Liver (tissue), 9 donors: ENCODE measurements around the gene SH3TC2. TPM values are rescaled to one million over a fixed set of nuclear protein-coding genes. Genes with fewer than 3 reads are reported as not detected.

Source experiments
- DNase-seq: peaks from one replicate; pipeline ENCODE4 v3.0.0-alpha.2; 2017; ENCODE audit warnings: low spot score
- H3K27ac ChIP-seq, 2 donors: one replicate each; pipeline ENCODE4 v1.7.0; 2013; ENCODE audit warnings: inconsistent platforms in 2 of 2, low read length in 2 of 2, control low read depth in 1 of 2, low read depth in 1 of 2, mild to moderate bottlenecking in 1 of 2
- H3K27me3 ChIP-seq, 4 donors: one replicate each; pipeline versions ENCODE4 v1.6.1 to v1.7.0; 2013; ENCODE audit warnings: low read length in 3 of 4, inconsistent platforms in 1 of 4, mild to moderate bottlenecking in 1 of 4, moderate library complexity in 1 of 4; ENCODE audit not compliant: control insufficient read depth in 4 of 4, insufficient read depth in 4 of 4
- H3K36me3 ChIP-seq, 4 donors: one replicate each; pipeline versions ENCODE4 v1.6.1 to v1.7.0; 2013; ENCODE audit warnings: low read length in 3 of 4, mild to moderate bottlenecking in 3 of 4, low read depth in 1 of 4, moderate library complexity in 1 of 4; ENCODE audit not compliant: control insufficient read depth in 4 of 4, insufficient read depth in 3 of 4
- H3K4me1 ChIP-seq, 4 donors: one replicate each; pipeline versions ENCODE4 v1.6.1 to v1.7.0; 2013; ENCODE audit warnings: low read length in 3 of 4, mild to moderate bottlenecking in 3 of 4, moderate library complexity in 1 of 4; ENCODE audit not compliant: control insufficient read depth in 4 of 4, insufficient read depth in 4 of 4
- H3K4me3 ChIP-seq, 3 donors: one replicate each; pipeline versions ENCODE4 v1.6.1 to v1.7.0; 2013; ENCODE audit warnings: low read length in 3 of 3, control low read depth in 1 of 3, low read depth in 1 of 3, mild to moderate bottlenecking in 1 of 3
- H3K9ac ChIP-seq, 2 donors: one replicate each; pipeline ENCODE4 v1.7.0; 2013; ENCODE audit warnings: low read length in 2 of 2, mild to moderate bottlenecking in 2 of 2, moderate library complexity in 2 of 2, control low read depth in 1 of 2, low read depth in 1 of 2
- H3K9me3 ChIP-seq, 4 donors: one replicate each; pipeline versions ENCODE4 v1.6.1 to v1.7.0; 2013; ENCODE audit warnings: low read length in 3 of 4; ENCODE audit not compliant: control insufficient read depth in 4 of 4
- CTCF ChIP-seq: fragments of 150-350 bp; IDR thresholded peaks from 2 replicates; pipeline ENCODE4 v1.5.1; 2017; ENCODE audit warnings: improper control_type of control experiment, low read depth, low read length; ENCODE audit not compliant: missing input control
- EGR1 ChIP-seq, 2 donors: IDR thresholded peaks; 2 replicates each; pipeline ENCODE4 v1.6.1; 2016 to 2018; ENCODE audit warnings: antibody characterized with exemption in 2 of 2, low read depth in 2 of 2
- FOXA2 ChIP-seq: IDR thresholded peaks from 2 replicates; pipeline ENCODE4 v1.6.1; 2016; ENCODE audit warnings: antibody characterized with exemption
- HNF4A ChIP-seq, 2 donors: conservative IDR thresholded peaks; 2 replicates each; pipeline ENCODE4 v1.6.1; 2016; ENCODE audit warnings: antibody characterized with exemption in 2 of 2, mild to moderate bottlenecking in 2 of 2
- HNF4G ChIP-seq: IDR thresholded peaks from 2 replicates; pipeline ENCODE4 v1.6.1; 2016; ENCODE audit warnings: antibody characterized with exemption
- JUND ChIP-seq, 2 donors: IDR thresholded peaks; 2 replicates each; pipeline ENCODE4 v1.6.1; 2016; ENCODE audit warnings: antibody characterized with exemption in 2 of 2
- MAX ChIP-seq: IDR thresholded peaks from 2 replicates; pipeline ENCODE4 v1.6.1; 2016; ENCODE audit warnings: antibody characterized with exemption
- NR2F2 ChIP-seq: IDR thresholded peaks from 2 replicates; pipeline ENCODE4 v1.6.1; 2016; ENCODE audit warnings: antibody characterized with exemption
- REST ChIP-seq: IDR thresholded peaks from 2 replicates; pipeline ENCODE4 v1.6.1; 2016; ENCODE audit warnings: antibody characterized with exemption, mild to moderate bottlenecking
- RXRA ChIP-seq, 2 donors: IDR thresholded peaks; 2 replicates each; pipeline ENCODE4 v1.6.1; 2017 to 2018; ENCODE audit warnings: antibody characterized with exemption in 2 of 2, mild to moderate bottlenecking in 1 of 2
- TAF1 ChIP-seq: conservative IDR thresholded peaks from 2 replicates; pipeline ENCODE4 v1.6.1; 2016; ENCODE audit warnings: antibody characterized with exemption, mild to moderate bottlenecking
- YY1 ChIP-seq: IDR thresholded peaks from 2 replicates; pipeline ENCODE4 v1.6.1; 2016; ENCODE audit warnings: antibody characterized with exemption, mild to moderate bottlenecking
- WGBS: extraction: QIAGEN DNeasy Blood & Tissue Kit; methylation state at CpG from one replicate; pipeline ENCODE4 v1.1.7; 2013; 5-methylcytosine and 5-hydroxymethylcytosine counted together
- polyA plus RNA-seq, 2 donors: library from polyadenylated mRNA; stranded (reverse) in 1 of 2; unstranded in 1 of 2; fragments of 200-250 nt in 1 of 2; fragments of >200 nt in 1 of 2; fragmentation: Nextera tagmentation in 1 of 2; extraction: Ambion mirVana in 1 of 2; gene quantifications; one replicate each; pipeline versions ENCODE4 v1.2.1 to v1.2.3, GENCODE V29; 2013 to 2015
- total RNA-seq, 2 donors: library from RNA; depleted of rRNA; stranded (reverse); fragments of >200 nt; gene quantifications; one replicate each; pipeline ENCODE4 v1.2.3, GENCODE V29; 2014
- TF ChIP-seq, protein P1 (sequence below): IDR thresholded peaks from 2 replicates; pipeline ENCODE4 v1.6.1; 2016; ENCODE audit warnings: antibody characterized with exemption
- TF ChIP-seq, protein P2 (sequence below): IDR thresholded peaks from 2 replicates; pipeline ENCODE4 v1.6.1; 2016; ENCODE audit warnings: antibody characterized with exemption
- donor health status: healthy.
- donor health status: healthy.
- donor health status: healthy.
- donor health status: healthy.
- donor health status: healthy.

Gene SH3TC2
- total and polyA plus RNA-seq, 4 donors, result 0.31 to 6.2 (median 0.57) TPM

- H3K9me3 ChIP-seq, result no peaks in the 10 kb centered on the region
- no peaks in the 10 kb centered on the region for H3K27me3 ChIP-seq
- H3K4me1 ChIP-seq, result peaks cover 2 to 6% (median 5%) of the 10 kb centered on the region in 4 donors
- H3K36me3 ChIP-seq, result no peaks in the 10 kb centered on the region
- no peak for TF ChIP-seq RXRA (IDR thresholded peaks at IDR 0.05)
- no peak for TF ChIP-seq NR2F2
- no peak for TF ChIP-seq EGR1 (IDR thresholded peaks at IDR 0.05; ENCODE audit: low read depth in 2 of 2)
- TF ChIP-seq HNF4G, result no peak
- no peak for TF ChIP-seq REST
- TF ChIP-seq, protein P1, sequence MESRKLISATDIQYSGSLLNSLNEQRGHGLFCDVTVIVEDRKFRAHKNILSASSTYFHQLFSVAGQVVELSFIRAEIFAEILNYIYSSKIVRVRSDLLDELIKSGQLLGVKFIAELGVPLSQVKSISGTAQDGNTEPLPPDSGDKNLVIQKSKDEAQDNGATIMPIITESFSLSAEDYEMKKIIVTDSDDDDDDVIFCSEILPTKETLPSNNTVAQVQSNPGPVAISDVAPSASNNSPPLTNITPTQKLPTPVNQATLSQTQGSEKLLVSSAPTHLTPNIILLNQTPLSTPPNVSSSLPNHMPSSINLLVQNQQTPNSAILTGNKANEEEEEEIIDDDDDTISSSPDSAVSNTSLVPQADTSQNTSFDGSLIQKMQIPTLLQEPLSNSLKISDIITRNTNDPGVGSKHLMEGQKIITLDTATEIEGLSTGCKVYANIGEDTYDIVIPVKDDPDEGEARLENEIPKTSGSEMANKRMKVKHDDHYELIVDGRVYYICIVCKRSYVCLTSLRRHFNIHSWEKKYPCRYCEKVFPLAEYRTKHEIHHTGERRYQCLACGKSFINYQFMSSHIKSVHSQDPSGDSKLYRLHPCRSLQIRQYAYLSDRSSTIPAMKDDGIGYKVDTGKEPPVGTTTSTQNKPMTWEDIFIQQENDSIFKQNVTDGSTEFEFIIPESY, result no peak
- no peak for TF ChIP-seq TAF1
- H3K27ac ChIP-seq, result no peak overlapping the region
- DNase-seq, result no peak
- H3K9ac ChIP-seq, result no peak overlapping the region
- no peak overlapping the region for H3K4me3 ChIP-seq
- 35% methylated on average over 1 of the region's 1 CpG for WGBS
Measured at GRCh38 chr5:149024477-149024876, 38.4 kb downstream of the SH3TC2 start.

DNA sequence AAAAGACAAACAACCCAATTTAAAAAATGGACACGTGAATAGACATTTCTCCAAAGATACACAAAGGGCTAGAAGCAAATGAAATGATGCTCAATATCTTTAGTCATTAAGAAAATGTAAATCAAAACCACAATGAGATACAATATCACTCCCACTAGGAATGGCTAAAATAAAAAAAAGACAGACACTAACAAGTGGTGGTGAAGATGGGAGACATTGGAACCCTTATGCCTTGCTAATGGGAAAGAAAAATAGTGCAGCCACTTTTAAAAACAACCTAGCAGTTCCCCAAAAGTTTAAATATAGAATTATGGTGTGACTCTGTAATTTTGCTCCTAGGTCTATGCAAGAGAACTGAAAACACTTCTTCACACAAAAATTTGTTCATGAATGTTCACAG is 40.7 kb downstream of the SH3TC2 start:
- H3K9ac ChIP-seq, result no peak overlapping the region
- no peak for DNase-seq
- no peaks in the 10 kb centered on the region for H3K27me3 ChIP-seq
- WGBS, result 96% methylated on average over 1 of the region's 1 CpG
- H3K36me3 ChIP-seq, result no peaks in the 10 kb centered on the region
- H3K4me3 ChIP-seq, result no peak overlapping the region
- TF ChIP-seq HNF4G, result no peak
- no peak for TF ChIP-seq FOXA2
- TF ChIP-seq, protein P2, sequence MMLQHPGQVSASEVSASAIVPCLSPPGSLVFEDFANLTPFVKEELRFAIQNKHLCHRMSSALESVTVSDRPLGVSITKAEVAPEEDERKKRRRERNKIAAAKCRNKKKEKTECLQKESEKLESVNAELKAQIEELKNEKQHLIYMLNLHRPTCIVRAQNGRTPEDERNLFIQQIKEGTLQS, result no peak
- no peak for TF ChIP-seq JUND (IDR thresholded peaks at IDR 0.05)
- TF ChIP-seq HNF4A (conservative IDR thresholded peaks at IDR 0.05), result no peak
- TF ChIP-seq EGR1 (IDR thresholded peaks at IDR 0.05; ENCODE audit: low read depth in 2 of 2), result no peak
- TF ChIP-seq NR2F2, result no peak
- no peak for TF ChIP-seq YY1
- TF ChIP-seq RXRA (IDR thresholded peaks at IDR 0.05), result no peak
- TF ChIP-seq MAX, result no peak
- TF ChIP-seq CTCF, result no peak
- no peak overlapping the region for H3K27ac ChIP-seq
- peaks cover 3 to 25% (median 14%) of the 10 kb centered on the region in 4 donors for H3K4me1 ChIP-seq
- H3K9me3 ChIP-seq, result no peaks in the 10 kb centered on the region
